ENCODE results near the gene SAA2.

- TF ChIP-seq CTCF (conservative IDR thresholded peaks at IDR 0.05; ENCODE audit: low read depth, low read length) (peak; percentile 86), EZH2 (IDR thresholded peaks at IDR 0.05; ENCODE audit: low read length, unreplicated experiment) (no peak), EZH2phosphoT487 (IDR thresholded peaks at IDR 0.05; ENCODE audit: borderline replicate concordance, low read length) (no peak)
Measured at GRCh38 chr11:18243783-18244362, 4.6 kb downstream of the SAA2 start.

Data from PC-3 (cell line).